Breast epithelium (tissue), 3 donors: ENCODE results near the gene EHD4.

Experiments used
- POLR2A ChIP-seq: fragments of 450-650 bp; IDR thresholded peaks from one replicate; pipeline ENCODE4 v1.6.1; 2016; ENCODE audit warnings: antibody characterized with exemption, mild to moderate bottlenecking, moderate library complexity
- POLR2AphosphoS5 ChIP-seq, 3 donors: sonication (generic); formaldehyde crosslinking; IDR thresholded peaks; one replicate each; pipeline ENCODE4 v1.6.1; 2017; ENCODE audit warnings: antibody characterized with exemption in 3 of 3
- TF ChIP-seq, protein P1 (sequence below), 3 donors: fragments of 450-650 bp; IDR thresholded peaks; one replicate each; pipeline ENCODE4 v1.5.1; 2016 to 2017; ENCODE audit warnings: antibody characterized with exemption in 3 of 3, mild to moderate bottlenecking in 3 of 3, moderate library complexity in 3 of 3

DNA sequence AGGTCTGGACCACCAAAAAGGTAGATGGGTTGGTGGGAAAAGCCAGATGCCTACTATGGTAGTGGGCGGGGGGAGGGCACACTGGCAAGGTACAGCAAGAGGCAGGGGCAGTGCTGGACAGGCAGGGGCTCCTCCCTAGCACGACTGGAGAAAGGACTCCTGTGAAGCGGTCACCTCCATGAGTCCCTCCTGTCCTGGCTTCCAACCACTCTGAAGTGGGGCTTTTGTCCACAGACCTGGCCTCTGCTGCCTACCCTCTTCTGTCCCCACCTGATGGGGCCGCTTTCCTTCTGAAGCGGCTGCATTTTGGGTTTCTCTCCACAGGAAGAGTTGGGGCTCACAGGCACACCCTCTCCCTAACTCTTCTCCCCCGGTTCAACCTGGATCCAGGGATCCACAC, 75.8 kb downstream of the EHD4 start:
- TF ChIP-seq, protein P1, sequence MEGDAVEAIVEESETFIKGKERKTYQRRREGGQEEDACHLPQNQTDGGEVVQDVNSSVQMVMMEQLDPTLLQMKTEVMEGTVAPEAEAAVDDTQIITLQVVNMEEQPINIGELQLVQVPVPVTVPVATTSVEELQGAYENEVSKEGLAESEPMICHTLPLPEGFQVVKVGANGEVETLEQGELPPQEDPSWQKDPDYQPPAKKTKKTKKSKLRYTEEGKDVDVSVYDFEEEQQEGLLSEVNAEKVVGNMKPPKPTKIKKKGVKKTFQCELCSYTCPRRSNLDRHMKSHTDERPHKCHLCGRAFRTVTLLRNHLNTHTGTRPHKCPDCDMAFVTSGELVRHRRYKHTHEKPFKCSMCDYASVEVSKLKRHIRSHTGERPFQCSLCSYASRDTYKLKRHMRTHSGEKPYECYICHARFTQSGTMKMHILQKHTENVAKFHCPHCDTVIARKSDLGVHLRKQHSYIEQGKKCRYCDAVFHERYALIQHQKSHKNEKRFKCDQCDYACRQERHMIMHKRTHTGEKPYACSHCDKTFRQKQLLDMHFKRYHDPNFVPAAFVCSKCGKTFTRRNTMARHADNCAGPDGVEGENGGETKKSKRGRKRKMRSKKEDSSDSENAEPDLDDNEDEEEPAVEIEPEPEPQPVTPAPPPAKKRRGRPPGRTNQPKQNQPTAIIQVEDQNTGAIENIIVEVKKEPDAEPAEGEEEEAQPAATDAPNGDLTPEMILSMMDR (IDR thresholded peaks at IDR 0.05) = no peak
- no peak for TF ChIP-seq POLR2A
- no peak for TF ChIP-seq POLR2AphosphoS5 (IDR thresholded peaks at IDR 0.05)
